GM18873 (cell line): ENCODE data around the gene LFNG.
A peak's percentile ranks its signal among the peaks of the same experiment; 100 is the strongest.

Source experiments
- ATAC-seq: cut with Tn5 transposase; IDR thresholded peaks from one replicate; pipeline ENCODE4 v1.9.1; 2021; ENCODE audit warnings: mild to moderate bottlenecking, moderate library complexity, moderate number of reproducible peaks; ENCODE audit not compliant: unreplicated experiment, low FRiP score

The LFNG gene, protein sequence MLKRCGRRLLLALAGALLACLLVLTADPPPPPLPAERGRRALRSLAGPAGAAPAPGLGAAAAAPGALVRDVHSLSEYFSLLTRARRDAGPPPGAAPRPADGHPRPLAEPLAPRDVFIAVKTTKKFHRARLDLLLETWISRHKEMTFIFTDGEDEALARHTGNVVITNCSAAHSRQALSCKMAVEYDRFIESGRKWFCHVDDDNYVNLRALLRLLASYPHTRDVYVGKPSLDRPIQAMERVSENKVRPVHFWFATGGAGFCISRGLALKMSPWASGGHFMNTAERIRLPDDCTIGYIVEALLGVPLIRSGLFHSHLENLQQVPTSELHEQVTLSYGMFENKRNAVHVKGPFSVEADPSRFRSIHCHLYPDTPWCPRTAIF

DNA sequence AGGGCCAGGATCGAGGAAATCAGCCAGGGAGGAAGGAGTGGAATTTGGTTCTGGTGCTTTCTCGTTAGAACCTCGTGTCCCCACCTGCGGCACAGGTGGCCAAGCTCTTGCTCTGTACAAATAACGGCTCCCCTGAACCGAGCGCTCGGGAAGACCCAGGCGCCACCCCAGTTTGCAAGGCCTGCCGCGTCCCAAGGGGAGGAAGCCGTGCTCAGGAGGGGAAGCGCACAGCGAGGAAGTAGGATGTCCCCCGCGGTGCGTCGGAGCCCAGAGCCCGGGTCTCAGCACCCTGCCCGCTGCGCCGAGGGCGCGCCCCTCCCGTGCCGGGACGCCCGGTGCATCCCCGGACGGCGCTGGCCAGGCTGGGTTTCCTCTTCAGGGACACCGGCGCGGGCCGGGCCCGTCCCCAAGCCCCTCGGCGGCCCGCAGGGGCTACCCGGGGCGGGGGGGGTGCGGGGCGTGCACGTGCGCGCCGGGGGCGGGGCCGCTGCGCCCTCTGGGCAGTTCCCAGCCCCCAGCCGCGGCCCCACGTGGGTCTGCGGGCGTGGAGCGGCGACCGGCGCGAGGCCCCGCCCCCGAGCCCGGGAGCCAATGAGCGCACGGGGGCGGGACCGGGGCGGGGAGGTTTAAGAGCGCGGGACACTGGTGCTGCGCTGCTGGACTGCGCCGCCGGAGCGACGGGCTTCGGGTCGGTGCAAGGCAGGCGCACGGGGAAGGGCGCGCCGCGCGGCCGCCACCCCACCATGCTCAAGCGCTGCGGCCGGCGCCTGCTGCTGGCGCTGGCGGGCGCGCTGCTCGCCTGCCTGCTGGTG is at the start of gene LFNG:
Gene LFNG (plus strand): TSS at position 656 of the 812 bp plus-strand sequence. CDS start 88 bp downstream, at position 744.
- ATAC-seq = peak; percentile 61

DNA sequence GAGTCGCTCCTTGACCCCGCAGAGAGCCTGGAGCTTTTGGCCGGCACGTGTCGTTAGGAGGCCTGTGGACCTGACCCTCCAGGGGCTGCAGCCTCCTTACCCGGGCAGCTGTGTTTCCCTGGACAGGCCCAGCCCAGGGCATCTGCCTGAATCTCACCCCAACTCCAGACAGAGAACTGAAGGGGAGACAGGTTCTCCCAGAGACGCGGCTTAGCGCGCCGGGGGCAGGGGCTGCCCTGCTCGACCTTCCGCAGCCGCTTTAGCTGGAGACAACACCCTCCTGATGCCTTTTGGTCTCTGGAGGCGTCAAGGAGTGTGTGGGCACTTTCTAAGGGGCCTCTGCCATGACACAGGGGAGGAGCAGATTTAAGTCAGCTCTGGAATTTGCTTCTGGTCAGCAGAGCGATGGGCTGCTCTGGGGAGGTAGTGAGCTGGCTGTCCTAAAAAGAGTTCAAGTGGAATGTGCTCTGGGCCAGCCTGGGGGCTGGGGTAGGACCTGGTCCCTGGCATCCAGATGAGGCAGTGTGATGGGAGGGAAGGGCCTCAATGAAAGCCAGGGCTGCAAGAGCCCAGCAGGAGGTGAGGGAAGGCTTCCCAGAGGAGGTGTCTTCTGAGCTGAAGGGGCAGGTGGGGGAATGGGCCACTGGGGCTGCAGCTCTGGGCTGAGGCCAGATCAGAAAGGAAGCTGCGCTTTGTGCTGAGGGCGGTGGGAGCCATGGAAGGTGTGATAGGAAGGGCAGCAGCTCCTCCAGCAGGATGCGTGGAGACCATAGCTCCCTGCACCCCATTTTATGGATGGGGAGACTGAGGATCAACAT is 49.2 kb upstream of the LFNG start:
- ATAC-seq = no peak

DNA sequence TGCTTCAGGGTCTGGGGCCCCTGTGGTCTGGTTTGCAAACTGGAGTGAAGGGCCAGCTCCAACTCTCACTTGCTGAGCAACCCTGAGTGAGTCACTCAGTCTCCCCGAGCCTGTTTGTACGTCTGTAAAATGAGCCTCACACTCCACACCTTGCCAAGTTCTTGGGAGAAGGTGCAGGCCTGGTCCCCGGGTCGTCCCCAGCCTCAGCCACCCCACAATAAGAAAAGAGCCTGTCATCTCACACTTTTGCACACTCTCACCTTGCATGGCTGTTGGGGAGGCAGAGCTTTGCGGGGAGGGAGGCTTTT is 48.6 kb upstream of the LFNG start:
- no peak for ATAC-seq

DNA sequence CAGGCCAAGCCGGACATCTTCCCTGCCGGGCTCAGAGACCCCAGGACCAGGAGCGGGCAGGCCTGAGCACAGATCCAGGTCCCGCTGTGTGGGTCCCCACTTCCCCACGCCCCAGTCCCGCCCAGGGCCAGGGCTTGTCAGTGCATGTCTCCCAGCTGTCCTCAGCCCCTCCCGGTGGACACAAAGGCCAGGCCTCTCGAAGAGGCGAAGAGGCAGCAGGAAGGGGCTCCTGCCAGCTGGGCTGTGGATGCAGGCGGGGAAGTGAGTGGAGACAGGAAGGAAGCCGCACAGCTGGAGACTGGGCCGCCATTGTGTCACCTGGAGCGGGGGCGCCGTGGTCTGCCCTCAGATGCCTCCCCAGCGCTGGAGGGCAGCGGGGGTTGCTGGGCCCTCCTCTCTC is 48.2 kb upstream of the LFNG start:
- ATAC-seq = no peak

DNA sequence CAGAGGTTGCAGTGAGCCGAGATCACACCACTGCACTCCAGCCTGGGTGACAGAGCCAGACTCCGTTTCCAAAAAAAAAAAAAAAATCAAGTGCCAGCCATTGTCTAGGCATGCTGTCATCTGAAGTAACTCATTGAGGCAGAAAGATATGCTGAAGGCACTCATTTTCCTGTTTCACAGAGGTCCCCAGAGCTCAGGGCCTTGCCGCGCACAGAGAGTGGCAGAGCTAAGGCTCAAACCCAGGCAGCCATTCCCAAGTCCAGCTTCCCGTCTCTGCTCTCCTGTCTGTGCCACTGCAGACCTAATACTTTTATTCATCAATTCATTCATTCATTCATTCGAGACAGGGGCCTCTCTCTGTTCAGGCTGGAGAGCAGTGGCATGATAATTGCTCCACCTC is 46.8 kb upstream of the LFNG start:
- no peak for ATAC-seq

DNA sequence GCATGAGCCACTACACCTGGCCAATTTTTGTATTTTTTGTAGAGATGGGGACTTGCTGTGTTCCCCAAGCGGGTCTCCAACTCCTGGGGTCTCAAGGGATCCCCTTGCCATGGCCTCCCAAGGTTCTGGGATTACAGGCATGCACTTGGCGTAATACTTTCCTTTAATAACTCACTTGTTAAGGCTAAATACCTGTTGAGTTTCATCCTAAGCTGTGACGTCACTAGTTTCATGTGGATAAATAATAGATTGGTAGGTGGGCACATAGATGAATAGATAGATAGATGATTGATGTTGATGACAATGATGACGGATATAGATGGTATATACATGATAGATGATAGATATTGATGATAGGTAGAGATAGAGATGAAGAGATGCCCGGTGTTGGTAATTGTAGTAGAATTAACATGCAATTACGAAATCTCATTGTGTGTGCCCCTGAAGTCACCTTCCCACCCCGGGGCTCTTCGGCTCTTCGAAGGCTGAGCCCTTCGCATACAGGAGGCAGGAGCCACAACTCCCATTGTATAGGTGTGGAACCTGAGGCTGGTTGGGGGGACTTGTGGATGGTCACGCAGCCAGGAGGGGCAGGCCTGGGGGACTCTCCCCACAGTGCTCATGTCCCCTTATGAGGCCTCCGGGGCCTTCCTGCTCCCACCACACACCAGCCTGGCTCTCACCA is 45.9 kb upstream of the LFNG start:
- no peak for ATAC-seq

DNA sequence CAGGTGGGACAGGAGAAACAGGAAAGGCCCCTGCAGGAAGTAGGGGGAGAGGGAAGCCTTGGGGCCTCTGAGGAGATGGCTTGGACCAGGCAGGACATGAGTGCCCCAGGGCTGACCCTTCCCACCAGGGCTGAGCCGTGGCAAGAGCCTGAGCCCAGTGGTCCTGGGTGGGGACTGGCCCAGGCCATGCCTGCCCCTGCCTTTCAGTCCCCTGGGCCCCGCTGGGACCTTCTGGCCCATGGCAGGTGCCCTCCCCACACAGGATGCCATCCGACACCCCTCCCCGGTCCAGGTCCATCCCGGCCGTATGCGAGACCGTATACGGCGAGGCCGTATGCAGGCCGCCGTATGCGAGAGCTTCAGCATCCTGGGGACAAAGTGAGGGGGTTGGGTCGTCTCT is 45.4 kb upstream of the LFNG start:
- no peak for ATAC-seq

DNA sequence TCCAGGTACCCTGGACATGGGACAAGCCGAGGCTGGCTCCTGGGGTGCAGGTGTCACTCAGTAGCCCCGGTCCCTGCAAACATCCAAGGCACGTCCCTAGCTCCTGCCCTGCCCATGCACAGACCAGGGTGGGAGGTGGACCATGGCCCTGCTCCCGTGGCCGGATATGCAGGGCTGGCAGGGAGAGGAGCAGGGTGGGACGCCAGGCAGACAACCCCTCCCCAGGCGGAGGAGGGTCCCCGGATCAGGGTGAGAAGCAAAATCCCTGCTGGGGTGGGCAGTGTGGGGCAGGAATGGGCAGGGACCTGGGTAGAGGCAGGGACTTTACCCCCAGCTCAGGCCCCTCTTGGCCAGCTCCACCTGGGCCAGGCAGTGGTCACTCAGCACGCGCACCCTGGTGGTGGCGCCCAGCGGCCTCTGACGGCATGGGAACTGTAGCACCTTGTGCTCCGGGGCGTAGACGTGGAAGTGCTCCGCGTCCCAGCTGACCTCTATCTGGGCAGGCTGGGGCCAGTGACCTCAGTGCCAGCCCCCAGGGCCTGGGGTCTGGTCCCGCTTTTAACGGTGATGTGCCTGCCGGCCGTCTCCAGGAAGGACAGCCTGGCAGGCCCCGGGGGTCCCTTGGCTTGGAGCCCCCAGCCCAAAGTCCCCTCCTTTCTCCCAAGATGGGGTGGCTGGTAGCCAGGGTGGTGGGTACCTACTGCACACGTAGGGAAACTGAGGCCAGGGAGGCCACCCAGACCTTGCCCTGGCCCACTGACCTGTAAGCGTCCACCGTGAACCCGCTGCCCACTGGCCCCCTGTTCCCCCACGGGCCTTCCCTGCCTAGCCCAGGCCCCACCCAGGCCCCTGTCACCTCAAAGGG is 44.5 kb upstream of the LFNG start:
- no peak for ATAC-seq

DNA sequence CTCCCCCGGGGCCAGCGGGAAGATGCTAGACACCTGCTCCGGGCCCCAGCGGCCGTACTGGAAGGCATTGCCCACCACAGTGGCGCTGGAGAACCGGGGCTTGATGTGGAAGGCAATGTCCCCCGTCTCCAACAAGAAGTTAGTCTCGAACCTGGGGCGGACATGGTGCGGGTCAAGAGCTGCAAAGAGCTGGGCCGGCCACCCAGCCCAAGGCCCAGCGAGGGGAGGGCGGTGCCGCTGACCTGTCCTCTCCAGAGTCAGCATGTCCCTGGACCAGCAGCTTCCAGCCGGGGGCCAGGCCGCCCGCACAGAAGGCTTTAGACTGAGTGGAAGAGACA is 43.9 kb upstream of the LFNG start:
- no peak for ATAC-seq

DNA sequence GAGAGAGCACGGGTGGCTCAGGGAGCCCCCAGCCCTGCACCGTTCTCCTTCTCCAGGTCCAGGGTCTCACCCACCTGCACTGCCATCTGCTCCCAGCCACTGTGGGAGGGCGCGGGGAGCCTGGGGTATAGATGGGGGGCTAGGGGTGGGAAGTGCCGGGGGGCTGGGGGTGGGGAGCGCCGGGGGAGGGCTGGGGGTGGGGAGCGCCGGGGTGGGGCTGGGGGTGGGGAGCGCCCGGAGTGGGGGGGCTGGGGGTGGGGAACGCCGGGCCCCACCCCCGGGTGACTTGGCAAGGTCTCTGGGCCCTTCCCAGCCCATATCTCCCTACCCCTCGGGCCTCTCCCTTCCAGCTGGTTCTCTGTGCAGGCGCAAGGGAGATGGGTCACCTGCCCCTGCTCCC is 43.3 kb upstream of the LFNG start, which contains the start of gene GRIFIN:
Gene GRIFIN (minus strand): TSS at position 101 of the 400 bp plus-strand sequence. CDS start 15 bp downstream, at position 86.
- no peak for ATAC-seq

DNA sequence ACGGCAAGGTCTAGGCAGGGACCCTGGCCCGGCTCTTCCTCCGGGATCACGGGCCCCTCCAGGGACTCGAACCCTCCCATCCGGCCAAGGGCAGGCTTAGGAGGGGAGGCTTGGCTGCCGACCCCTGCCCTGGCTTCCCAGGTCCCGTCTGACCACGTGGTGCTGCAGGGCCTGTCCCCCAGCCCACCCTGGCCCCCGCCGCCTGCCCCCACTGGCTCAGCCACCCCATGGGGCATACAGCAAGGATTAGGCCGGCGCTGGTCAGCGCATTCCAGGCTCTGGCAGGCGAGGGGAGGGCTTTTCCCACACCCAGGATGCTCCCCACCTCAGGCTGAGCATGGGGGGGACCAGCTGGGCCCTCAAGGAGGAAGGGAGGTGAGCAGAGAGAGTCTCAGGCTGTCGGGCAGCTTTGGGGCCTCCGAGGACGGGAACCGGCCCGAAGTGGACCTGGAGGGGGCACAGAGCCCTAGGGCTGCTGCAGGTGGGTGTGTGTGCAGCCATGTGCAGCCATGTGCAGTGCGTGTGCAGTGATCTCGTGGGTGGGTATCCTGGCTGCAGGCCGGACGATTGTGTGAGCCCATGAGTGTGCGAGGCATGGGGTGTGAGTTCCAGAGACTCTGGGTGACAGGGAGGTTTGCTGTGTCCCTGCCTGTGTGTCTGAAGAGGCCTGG is 42.7 kb upstream of the LFNG start:
- no peak for ATAC-seq

DNA sequence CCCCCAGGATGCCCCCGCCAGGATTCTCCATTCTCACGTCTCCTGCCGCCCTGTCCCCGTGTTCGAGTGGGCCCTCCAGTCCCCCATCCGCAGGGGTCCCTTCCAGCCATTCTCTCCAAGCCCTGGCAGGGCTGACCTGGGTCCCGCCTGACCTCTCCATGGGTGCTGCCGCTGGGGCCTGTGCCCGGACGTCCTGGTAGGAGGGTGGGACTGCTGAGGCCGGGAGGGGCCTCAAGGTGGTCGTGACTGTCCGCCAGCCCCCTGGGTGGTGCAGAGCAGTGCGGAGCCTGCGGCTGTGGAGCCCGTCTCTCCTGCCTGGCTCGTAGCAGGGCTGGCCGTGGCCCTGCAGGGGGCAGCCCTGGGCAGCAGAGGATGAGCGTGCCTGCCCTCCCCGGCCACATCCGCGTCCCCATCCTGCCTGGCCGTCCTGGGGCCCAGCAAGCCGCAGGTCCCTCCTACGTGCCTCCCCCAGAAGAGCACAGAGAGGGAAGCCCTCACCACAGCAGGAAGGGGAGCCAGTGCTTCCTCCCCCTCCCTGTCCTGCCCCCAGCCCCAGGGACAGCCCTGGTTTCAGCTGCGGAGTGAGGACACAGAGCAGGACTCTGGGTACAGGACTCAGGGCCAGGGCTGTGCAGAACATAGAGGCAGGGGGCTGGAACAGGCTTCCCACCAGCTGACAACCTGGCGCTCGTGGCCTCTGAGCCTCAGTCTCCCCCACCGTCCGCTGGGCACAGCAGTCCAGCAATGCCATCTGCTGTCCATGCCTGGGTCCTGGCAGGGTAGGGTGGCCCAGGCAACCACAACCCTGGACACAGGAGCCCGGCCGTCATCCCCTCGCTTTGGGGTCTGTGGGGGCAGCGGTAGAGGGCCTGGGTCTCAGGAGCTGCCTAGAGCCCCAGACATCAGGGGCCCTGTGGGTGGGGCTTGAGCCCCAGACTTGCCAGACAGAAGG is 41.9 kb upstream of the LFNG start:
- ATAC-seq = no peak

DNA sequence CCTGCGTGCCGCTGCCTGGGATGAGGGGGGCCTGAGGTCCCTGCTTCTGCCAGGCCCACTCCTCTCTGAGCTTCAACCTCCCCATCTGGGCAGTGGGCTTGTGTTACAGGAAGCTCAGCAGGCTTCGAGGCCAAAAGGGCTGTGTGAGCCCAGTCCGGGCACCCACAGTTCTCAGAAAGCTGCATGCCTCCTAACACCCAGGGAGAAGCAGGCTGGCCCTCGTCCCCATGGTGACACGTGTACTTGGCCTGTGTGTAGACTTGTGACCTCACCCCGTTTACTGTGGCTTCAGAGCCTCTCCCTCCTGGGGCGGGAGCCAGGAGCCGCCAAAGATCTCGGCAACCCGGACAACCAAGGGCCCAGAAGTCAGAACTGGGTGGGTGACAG is 41.2 kb upstream of the LFNG start:
- no peak for ATAC-seq

DNA sequence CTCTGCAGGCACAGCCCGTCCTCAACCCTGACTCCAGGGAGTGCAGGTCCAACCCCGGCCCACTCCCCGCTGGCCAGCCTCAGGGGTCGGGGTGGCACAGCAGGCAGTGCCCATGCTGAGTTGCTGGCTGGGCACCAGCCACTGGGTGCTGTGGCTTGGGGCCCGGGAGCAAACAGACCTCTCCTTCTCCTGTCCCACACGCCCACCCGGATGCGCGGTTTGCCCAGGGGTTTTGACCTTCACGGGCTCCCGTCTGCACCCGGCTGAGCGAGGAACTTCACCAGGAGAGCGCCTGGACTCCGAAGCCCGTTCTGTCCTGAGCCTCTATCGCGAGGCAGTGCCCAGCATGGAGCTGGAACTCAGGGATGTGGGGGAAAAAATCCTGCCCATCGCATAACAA is 40.8 kb upstream of the LFNG start:
- ATAC-seq = no peak

DNA sequence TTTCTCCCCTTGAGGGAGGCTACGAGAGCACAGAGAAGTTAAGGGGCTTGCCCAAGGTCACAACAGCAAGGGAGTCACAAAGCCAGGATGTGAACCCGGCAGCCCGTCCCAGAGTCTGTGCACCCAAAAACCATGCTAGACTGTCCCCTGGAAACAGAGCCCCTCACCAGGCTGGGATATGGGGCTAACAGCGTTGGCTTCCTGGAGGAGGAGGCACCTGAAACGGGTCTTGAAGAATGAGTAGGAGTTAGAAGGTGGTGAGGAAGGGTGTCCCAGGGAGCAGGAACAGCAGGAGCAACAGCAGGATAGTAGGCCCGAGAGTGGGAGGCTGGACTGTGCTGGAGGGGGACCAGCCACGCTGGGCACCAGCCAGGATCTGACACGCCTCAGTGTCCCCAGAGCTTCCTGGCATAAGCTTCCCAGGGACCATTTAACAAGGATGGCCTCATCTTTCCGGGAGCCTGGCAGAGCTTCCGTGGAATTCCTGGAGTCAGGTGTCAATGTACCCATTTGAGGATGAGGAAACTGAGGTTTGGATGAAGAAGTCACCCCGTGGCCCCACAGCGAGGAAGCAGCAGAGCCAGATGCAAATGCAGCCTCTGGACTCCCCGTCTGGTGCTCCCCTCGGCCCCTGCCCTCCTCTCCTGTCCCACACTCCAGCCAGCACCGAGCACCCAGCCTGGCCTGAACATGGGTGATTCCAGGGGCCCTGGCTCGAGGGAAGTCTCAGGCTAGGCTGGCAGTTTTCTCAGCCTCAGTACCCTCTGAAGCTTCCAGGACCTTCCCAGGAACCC is 40.1 kb upstream of the LFNG start:
- no peak for ATAC-seq

DNA sequence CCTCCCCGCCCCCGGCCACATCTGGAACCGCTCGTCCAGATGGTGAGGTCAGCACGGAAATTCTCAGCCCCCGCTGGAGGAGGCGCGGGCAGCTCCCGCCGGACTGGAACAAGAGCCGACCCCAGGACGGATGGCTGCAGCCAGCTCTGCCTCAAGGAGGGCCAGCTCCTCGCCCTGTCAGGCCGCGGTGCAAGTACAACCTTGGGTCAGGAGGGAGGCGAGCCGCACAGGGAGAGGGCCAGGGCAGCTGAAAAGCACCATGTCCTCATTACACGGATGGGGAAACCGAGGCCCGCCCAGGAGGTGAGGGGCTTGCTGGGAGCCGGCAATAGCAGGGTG is 39.5 kb upstream of the LFNG start:
- ATAC-seq = no peak

DNA sequence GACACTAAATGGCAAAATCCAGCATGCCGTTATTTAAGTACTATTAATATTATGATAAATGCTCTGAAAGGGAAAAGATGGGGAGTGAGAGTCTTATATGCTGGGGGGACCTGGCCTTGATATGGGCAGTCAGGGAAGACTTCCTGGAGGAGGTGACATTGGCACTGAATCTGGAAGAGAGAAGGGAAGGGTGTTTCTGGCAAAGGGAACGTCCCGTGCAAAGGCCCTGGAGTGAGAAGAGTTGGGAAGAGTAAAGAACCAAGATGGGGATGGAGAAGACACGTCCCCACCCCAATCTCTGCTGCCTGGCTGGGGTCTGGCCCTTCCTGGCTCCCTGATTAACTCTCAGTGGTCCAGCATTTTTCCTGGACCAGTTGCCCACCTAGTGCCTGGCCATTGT is 38.4 kb upstream of the LFNG start:
- ATAC-seq = no peak
